Activated T-helper 9 cell treated with anti-CD3 and anti-CD28 coated beads, Interleukin-2, amount 50 U/mL, for 16 hours (primary cell): ENCODE measurements around the gene LPO.

ENCODE experiments used
- DNase-seq: peaks from one replicate; pipeline ENCODE4 v3.0.0-alpha.2; 2020; ENCODE audit warnings: low read depth

The LPO gene

GRCh38 chr17:58304750-58305486 is 66.5 kb downstream of the LPO start:
- no peak for DNase-seq

- no peak for DNase-seq
Observed at GRCh38 chr17:58305626-58306025, 67.2 kb downstream of the LPO start.

- DNase-seq, result no peak
Observed at GRCh38 chr17:58306131-58306951, 68.0 kb downstream of the LPO start.

GRCh38 chr17:58307468-58308172 is 69.2 kb downstream of the LPO start:
- DNase-seq, result no peak

- no peak for DNase-seq
Observed at GRCh38 chr17:58308173-58308984, 70.0 kb downstream of the LPO start.

GRCh38 chr17:58308985-58309917 is 70.9 kb downstream of the LPO start:
- DNase-seq, result no peak

- no peak for DNase-seq
Observed at GRCh38 chr17:58309918-58310259, 71.5 kb downstream of the LPO start.

GRCh38 chr17:58310511-58311428 is 72.4 kb downstream of the LPO start:
- DNase-seq, result no peak

- no peak for DNase-seq
Observed at GRCh38 chr17:58311429-58311894, 73.1 kb downstream of the LPO start.

- DNase-seq, result no peak
Observed at GRCh38 chr17:58312021-58312630, 73.7 kb downstream of the LPO start.

GRCh38 chr17:58312829-58313228 is 74.4 kb downstream of the LPO start:
- DNase-seq, result no peak

GRCh38 chr17:58313815-58314705 is 75.7 kb downstream of the LPO start:
- no peak for DNase-seq

- no peak for DNase-seq
Observed at GRCh38 chr17:58314706-58315015, 76.3 kb downstream of the LPO start.

- no peak for DNase-seq
Observed at GRCh38 chr17:58315281-58315711, 76.9 kb downstream of the LPO start.

GRCh38 chr17:58315750-58316149 is 77.4 kb downstream of the LPO start:
- no peak for DNase-seq

- DNase-seq, result no peak
Observed at GRCh38 chr17:58316260-58316960, 78.0 kb downstream of the LPO start.

- DNase-seq, result peak; percentile 60
Observed at GRCh38 chr17:58317421-58318064, 79.2 kb downstream of the LPO start.
